Osteocyte (in vitro differentiated cells): ENCODE measurements around the gene VPS26B. TPM values are rescaled to one million over a fixed set of nuclear protein-coding genes. Genes with fewer than 3 reads are reported as not detected.
"Not testable (repeated sequence)": the region's sequence is repeated elsewhere in the genome, so short reads cannot be mapped to it uniquely, and the experiment has no call there.

Experiments used
- DNase-seq: peaks from one replicate; pipeline ENCODE4 v3.0.0; 2021; ENCODE audit warnings: mixed read lengths; ENCODE audit not compliant: unreplicated experiment; ENCODE audit errors: extremely low spot score
- H3K27ac Mint-ChIP-seq: one replicate; pipeline ENCODE4 v1.8.0; 2021; ENCODE audit warnings: mild to moderate bottlenecking, mixed read lengths; ENCODE audit not compliant: unreplicated experiment
- H3K27me3 Mint-ChIP-seq: one replicate; pipeline ENCODE4 v1.8.0; 2021; ENCODE audit warnings: mixed read lengths; ENCODE audit not compliant: unreplicated experiment
- H3K36me3 Mint-ChIP-seq: one replicate; pipeline ENCODE4 v1.8.0; 2021; ENCODE audit warnings: mixed read lengths; ENCODE audit not compliant: unreplicated experiment
- H3K4me1 Mint-ChIP-seq: one replicate; pipeline ENCODE4 v1.8.0; 2021; ENCODE audit warnings: mixed read lengths; ENCODE audit not compliant: unreplicated experiment
- H3K4me3 Mint-ChIP-seq: one replicate; pipeline ENCODE4 v1.8.0; 2021; ENCODE audit warnings: mild to moderate bottlenecking, moderate library complexity, mixed read lengths; ENCODE audit not compliant: unreplicated experiment
- H3K9me3 Mint-ChIP-seq: one replicate; pipeline ENCODE4 v1.8.0; 2021; ENCODE audit warnings: mixed read lengths; ENCODE audit not compliant: unreplicated experiment
- total RNA-seq: library from RNA; stranded (reverse); gene quantifications from 2 replicates; pipeline ENCODE4 v1.2.1, GENCODE V29; 2021
- TF ChIP-seq, protein P1 (sequence below): fragments of 200-600 bp; sonication (generic); IDR thresholded peaks from 2 replicates; pipeline ENCODE4 v1.5.0; 2021; ENCODE audit warnings: antibody characterized with exemption, mild to moderate bottlenecking, moderate library complexity

Gene VPS26B
- total RNA-seq, 1 donor from 2014 or later: 54.3 TPM

DNA sequence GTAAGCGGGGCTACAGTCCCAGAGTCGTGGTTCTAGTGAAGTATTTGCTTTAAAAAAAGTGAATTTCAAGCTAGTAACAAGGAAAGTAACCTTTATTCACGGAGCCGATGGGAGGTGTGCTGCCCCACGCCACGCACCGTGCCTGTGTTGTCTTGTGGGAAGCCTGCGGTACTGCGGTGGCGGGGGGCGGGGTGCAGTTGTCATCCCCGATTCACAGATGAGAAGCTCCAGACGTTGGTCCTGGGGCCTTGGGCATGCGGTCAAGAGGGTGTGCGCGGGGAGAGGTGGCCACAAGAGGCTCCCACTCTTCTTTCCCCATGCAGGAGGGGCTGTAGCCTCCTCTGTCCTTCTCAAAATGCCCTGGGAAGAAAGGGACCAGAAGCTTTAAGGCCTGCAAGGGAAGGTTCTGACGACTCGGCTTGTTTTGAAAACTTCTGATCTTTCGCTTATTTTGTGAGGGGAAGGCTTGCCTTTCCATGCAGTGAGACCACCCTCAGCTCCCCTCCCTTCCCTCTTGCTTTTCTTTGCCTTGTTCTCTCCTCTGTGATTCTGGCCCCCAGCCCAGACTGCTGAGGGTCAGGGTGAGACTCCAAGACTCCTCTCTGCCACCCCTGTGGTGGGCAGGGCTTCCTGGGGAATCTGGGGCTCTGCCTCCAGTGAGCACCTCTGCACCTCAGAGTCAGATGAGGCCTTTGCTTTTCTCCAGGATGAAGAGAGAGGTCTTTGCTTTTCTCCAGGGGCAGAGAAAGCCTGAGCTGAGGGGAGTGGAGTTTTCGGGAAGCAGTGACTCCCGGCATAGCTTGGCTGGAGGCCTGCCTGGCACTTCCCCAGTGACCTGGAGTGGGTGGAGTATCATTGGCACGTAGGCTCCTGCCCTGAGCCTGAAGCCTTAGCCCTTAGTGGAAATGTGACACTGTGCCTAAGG, 57.9 kb downstream of the VPS26B start:
- H3K4me1 Mint-ChIP-seq: no peaks in the 10 kb centered on the region
- no peak overlapping the region for H3K4me3 Mint-ChIP-seq
- H3K9me3 Mint-ChIP-seq: no peaks in the 10 kb centered on the region
- H3K27me3 Mint-ChIP-seq: peaks cover 46% of the 10 kb centered on the region
- H3K36me3 Mint-ChIP-seq: no peaks in the 10 kb centered on the region
- TF ChIP-seq, protein P1, sequence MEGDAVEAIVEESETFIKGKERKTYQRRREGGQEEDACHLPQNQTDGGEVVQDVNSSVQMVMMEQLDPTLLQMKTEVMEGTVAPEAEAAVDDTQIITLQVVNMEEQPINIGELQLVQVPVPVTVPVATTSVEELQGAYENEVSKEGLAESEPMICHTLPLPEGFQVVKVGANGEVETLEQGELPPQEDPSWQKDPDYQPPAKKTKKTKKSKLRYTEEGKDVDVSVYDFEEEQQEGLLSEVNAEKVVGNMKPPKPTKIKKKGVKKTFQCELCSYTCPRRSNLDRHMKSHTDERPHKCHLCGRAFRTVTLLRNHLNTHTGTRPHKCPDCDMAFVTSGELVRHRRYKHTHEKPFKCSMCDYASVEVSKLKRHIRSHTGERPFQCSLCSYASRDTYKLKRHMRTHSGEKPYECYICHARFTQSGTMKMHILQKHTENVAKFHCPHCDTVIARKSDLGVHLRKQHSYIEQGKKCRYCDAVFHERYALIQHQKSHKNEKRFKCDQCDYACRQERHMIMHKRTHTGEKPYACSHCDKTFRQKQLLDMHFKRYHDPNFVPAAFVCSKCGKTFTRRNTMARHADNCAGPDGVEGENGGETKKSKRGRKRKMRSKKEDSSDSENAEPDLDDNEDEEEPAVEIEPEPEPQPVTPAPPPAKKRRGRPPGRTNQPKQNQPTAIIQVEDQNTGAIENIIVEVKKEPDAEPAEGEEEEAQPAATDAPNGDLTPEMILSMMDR: no peak
- no peak for DNase-seq
- no peak overlapping the region for H3K27ac Mint-ChIP-seq

DNA sequence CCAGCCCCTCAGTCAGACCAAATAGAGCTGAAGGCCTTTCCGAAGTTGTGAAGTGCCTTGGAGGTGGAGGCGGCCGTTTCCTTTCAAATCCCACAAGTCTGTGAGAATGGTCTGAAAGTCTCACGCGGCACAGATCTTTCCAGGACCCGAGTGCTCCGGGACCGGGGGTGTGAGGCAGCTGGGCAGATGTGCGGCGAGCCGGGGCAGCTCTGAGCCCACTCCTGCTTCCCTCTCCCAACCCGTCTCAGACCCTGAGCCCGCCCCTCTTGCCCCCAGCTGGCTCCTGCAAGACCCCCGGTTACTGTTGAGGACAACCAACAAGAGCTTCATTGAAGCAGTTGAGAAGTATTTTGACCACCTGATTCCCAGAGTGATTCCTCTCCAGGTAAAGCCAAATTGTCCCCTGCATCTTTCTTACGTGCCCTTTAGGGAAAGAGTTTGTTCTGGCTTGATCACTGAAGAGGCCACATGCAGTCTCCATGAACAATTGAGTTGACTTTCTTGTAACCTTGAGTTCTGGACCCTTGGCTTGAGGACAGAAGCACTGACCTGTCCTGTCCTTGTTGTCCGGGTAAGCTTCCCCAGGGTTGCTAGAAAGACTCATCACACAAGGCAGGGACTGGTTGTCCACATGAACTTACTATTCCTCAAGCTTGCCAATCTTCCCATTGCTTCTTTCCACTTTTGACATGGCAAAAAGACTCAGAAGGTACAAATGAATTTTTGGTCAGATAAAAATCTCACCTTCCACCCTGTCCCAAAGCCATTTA, 59.2 kb downstream of the VPS26B start:
- H3K4me1 Mint-ChIP-seq: no peaks in the 10 kb centered on the region
- H3K27me3 Mint-ChIP-seq: peaks cover 39% of the 10 kb centered on the region
- TF ChIP-seq, protein P1: no peak
- no peak for DNase-seq
- H3K27ac Mint-ChIP-seq: no peak overlapping the region
- no peaks in the 10 kb centered on the region for H3K9me3 Mint-ChIP-seq
- no peak overlapping the region for H3K4me3 Mint-ChIP-seq
- no peaks in the 10 kb centered on the region for H3K36me3 Mint-ChIP-seq

DNA sequence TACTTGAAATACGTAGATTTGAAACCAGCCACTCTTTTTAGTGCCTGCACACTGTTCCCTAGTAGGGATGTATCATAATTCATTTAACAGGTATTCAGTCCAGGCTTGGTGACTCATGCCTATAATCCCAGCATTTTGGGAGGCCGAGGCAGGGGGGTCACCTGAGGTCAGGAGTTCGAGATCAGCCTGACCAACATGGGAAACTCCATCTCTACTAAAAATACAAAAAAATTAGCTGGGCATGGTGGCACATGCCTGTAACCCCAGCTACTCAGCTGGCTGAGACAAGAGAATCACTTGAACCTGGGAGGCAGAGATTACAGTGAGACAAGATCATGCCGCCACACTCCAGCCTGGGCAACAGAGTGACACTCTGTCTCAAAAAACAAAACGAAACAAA, 59.9 kb downstream of the VPS26B start:
- H3K9me3 Mint-ChIP-seq, H3K27ac Mint-ChIP-seq, H3K36me3 Mint-ChIP-seq, H3K4me1 Mint-ChIP-seq, H3K4me3 Mint-ChIP-seq, DNase-seq: not testable (repeated sequence)
- peaks cover 37% of the 10 kb centered on the region for H3K27me3 Mint-ChIP-seq

DNA sequence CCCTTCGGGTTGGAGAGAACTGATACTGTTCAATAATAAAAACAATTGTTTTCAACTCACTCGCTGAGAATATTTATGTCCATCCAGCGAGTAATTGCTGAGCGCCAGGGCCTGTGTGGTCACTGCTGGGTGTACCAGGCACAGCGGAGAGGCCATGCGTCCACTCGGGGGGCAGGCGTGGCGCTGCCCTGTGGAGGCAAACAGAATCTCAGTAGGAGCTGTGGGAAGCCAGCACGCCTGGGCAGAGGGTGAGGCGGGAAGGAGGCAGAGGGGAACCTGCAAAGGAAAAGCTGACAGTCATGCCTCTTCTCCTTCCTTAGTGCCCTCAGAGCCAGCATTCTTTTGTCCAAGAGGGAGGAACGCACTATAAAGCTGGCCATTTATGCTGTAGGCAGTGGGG, 63.1 kb downstream of the VPS26B start:
- Mint-ChIP-seq H3K9me3 (no peaks in the 10 kb centered on the region), H3K4me1 (no peaks in the 10 kb centered on the region), H3K27ac (no peak overlapping the region), H3K36me3 (no peaks in the 10 kb centered on the region), H3K27me3 (peaks cover 19% of the 10 kb centered on the region), H3K4me3 (no peak overlapping the region)
- no peak for DNase-seq
- TF ChIP-seq, protein P1: no peak

DNA sequence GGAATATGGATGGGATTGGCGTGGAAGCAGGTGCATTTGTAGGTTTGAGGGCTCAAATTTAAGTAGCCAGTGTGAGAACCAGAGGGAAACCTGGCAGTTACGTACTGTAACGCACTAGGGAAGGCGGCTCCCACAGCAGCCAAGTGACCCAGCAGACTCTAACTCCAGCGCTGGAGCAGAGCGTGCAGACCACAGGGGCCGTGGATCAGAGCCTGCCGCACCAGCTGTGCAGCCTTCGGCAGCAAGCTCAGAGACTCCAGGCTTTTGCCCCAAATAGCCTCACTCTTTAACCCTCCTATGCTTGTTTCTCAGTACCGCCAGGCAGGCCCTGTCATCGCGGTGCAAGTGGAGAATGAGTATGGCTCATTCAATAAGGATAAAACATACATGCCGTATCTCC, 64.0 kb downstream of the VPS26B start:
- Mint-ChIP-seq H3K4me3 (no peak overlapping the region), H3K4me1 (no peaks in the 10 kb centered on the region), H3K27me3 (peaks cover 19% of the 10 kb centered on the region)

More for the DNA sequence above, 64.0 kb downstream of the VPS26B start:
- Mint-ChIP-seq H3K27ac (no peak overlapping the region), H3K36me3 (no peaks in the 10 kb centered on the region), H3K9me3 (no peaks in the 10 kb centered on the region)
- no peak for DNase-seq
- TF ChIP-seq, protein P1: no peak
